Muscle of leg (tissue), 11 donors: ENCODE measurements around the gene TRPM7. TPM values are rescaled to one million over a fixed set of nuclear protein-coding genes. Genes with fewer than 3 reads are reported as not detected.
"Not testable (repeated sequence)": the region's sequence is repeated elsewhere in the genome, so short reads cannot be mapped to it uniquely, and the experiment has no call there.

Experiments
- DNase-seq: peaks from one replicate; pipeline ENCODE4 v3.0.0; 2013
- H3K27ac ChIP-seq: one replicate; pipeline ENCODE4 v1.5.1; 2013; ENCODE audit warnings: mild to moderate bottlenecking, low read length, control low read depth
- H3K27me3 ChIP-seq: one replicate; pipeline ENCODE4 v1.6.1; 2013; ENCODE audit warnings: low read length; ENCODE audit not compliant: control insufficient read depth, insufficient read depth
- H3K36me3 ChIP-seq: one replicate; pipeline ENCODE4 v1.6.1; 2013; ENCODE audit warnings: low read length; ENCODE audit not compliant: control insufficient read depth, insufficient read depth
- H3K4me1 ChIP-seq: one replicate; pipeline ENCODE4 v1.6.1; 2013; ENCODE audit warnings: low read length; ENCODE audit not compliant: control insufficient read depth, insufficient read depth
- H3K4me3 ChIP-seq: one replicate; pipeline ENCODE4 v1.5.1; 2013; ENCODE audit warnings: low read length, control low read depth
- H3K9me3 ChIP-seq: replicated peaks from 2 replicates; pipeline ENCODE4 v1.6.1; 2013; ENCODE audit warnings: low read depth, low read length; ENCODE audit not compliant: control insufficient read depth
- WGBS: methylation state at CpG from one replicate; pipeline ENCODE4 v1.1.5; 2013; ENCODE audit warnings: missing lambda C conversion rate; ENCODE audit not compliant: insufficient coverage; 5-methylcytosine and 5-hydroxymethylcytosine counted together
- polyA plus RNA-seq, 8 donors: library from polyadenylated mRNA; unstranded; fragments of 120-200 nt; gene quantifications; one replicate each; pipeline versions ENCODE4 v1.2.1 to v1.2.3, GENCODE V29; 2013; ENCODE audit warnings: inconsistent platforms in 1 of 8, low replicate concordance in 1 of 8; ENCODE audit not compliant: insufficient read length in 8 of 8, insufficient read depth in 1 of 8
- total RNA-seq: library from RNA; stranded (reverse); fragments of 120-200 nt; gene quantifications from one replicate; pipeline ENCODE4 v1.2.4, GENCODE V29; 2013

TRPM7 gene
- total and polyA plus RNA-seq, 9 donors = 16.1 to 29.0 (median 17.3) TPM

GRCh38 chr15:50577492-50577891 is 109.1 kb downstream of the TRPM7 start:
- no peak for DNase-seq
- H3K9me3 ChIP-seq = no peaks in the 10 kb centered on the region
- WGBS = no CpG with 5 or more reads among the region's 2 CpGs
- H3K27me3 ChIP-seq = no peaks in the 10 kb centered on the region
- no peaks in the 10 kb centered on the region for H3K4me1 ChIP-seq
- peaks cover 26% of the 10 kb centered on the region for H3K36me3 ChIP-seq
- H3K4me3 ChIP-seq = no peak overlapping the region
- no peak overlapping the region for H3K27ac ChIP-seq

GRCh38 chr15:50576166-50576565 is 110.4 kb downstream of the TRPM7 start:
- Histone ChIP-seq H3K4me3 (no peak overlapping the region), H3K4me1 (no peaks in the 10 kb centered on the region), H3K27ac (no peak overlapping the region), H3K36me3 (peaks cover 31% of the 10 kb centered on the region), H3K9me3 (no peaks in the 10 kb centered on the region), H3K27me3 (no peaks in the 10 kb centered on the region)
- no peak for DNase-seq
- WGBS = no CpG with 5 or more reads among the region's 1 CpG

GRCh38 chr15:50573842-50574241 is 112.8 kb downstream of the TRPM7 start:
- peaks cover 26% of the 10 kb centered on the region for H3K36me3 ChIP-seq
- not testable (repeated sequence) for H3K4me3 ChIP-seq, DNase-seq, H3K27me3 ChIP-seq, H3K27ac ChIP-seq, H3K4me1 ChIP-seq, H3K9me3 ChIP-seq
- 96% methylated on average over 4 of the region's 5 CpGs for WGBS

DNA sequence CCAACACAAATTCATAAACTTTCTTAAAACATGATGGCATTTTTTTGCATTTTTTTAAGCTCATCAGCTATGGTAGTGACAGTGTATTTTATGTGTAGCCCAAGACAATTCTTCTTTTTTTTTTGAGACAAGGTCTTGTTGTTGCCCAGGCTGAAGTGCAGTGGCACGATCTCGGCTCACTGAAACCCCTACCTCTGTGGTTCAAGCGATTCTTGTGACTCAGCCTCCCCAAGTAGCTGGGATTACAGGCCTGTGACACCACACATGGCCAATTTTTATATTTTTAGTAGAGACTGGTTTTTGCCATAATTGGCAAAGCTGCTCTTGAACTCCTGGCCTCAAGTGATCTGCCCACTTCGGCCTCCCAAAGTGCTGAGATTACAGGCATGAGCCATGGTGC is 122.8 kb downstream of the TRPM7 start:
- 100% methylated on average over 4 of the region's 4 CpGs for WGBS
- Histone ChIP-seq H3K9me3 (no peaks in the 10 kb centered on the region), H3K4me3 (no peak overlapping the region), H3K27me3 (no peaks in the 10 kb centered on the region), H3K27ac (no peak overlapping the region), H3K4me1 (no peaks in the 10 kb centered on the region), H3K36me3 (peaks cover 22% of the 10 kb centered on the region)
- DNase-seq = no peak

- DNase-seq = no peak
- Histone ChIP-seq H3K4me3 (no peak overlapping the region), H3K27ac (no peak overlapping the region), H3K36me3 (peaks cover 25% of the 10 kb centered on the region), H3K9me3 (no peaks in the 10 kb centered on the region), H3K4me1 (no peaks in the 10 kb centered on the region), H3K27me3 (no peaks in the 10 kb centered on the region)
- 80% methylated on average over 2 of the region's 4 CpGs for WGBS
These were observed 123.6 kb downstream of the TRPM7 start for GRCh38 chr15:50562735-50563640.

- Histone ChIP-seq H3K4me1 (no peaks in the 10 kb centered on the region), H3K9me3 (no peaks in the 10 kb centered on the region), H3K27me3 (no peaks in the 10 kb centered on the region), H3K36me3 (peaks cover 14% of the 10 kb centered on the region), H3K27ac (no peak overlapping the region), H3K4me3 (no peak overlapping the region)
- DNase-seq = no peak
- no CpG with 5 or more reads among the region's 2 CpGs for WGBS
These were observed 128.6 kb downstream of the TRPM7 start for GRCh38 chr15:50558012-50558411.

DNA sequence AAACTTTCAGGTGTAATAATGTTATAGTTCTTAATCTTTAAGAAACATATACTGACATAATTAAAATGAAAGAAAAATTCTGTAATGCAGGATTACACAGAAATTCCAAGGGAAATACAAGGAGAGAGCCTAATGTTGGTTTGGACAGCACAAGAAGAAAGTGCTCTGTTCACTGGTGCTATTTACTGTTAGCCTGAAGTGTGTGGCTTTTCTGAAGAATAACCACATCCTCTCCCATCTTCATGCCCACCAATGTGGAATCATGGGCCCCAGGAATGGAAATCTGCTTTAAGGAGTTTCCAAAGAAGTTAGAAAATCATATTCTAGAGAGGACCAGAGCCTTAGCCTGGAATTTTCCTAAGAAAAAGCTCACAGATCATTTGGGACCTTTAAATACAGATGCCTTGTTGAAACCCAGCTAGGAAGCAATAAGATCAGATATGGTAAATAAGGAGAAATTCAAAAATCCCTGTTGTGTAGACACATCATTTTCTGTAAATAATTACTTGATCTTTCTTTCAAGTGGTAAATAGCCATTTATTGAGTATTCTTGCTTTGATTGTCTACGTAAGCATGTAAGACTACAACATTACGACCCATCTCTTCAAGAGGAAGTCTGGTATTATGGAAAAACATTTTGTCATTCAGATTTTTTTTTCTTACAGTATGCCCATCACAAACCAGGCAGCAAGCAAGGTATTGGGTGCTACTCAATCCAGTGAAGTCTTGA is 129.8 kb downstream of the TRPM7 start:
- no CpG with 5 or more reads among the region's 2 CpGs for WGBS
- Histone ChIP-seq H3K27me3 (no peaks in the 10 kb centered on the region), H3K27ac (no peak overlapping the region), H3K4me3 (no peak overlapping the region), H3K36me3 (peaks cover 6% of the 10 kb centered on the region), H3K4me1 (no peaks in the 10 kb centered on the region), H3K9me3 (no peaks in the 10 kb centered on the region)
- DNase-seq = no peak

- H3K27ac ChIP-seq = no peak overlapping the region
- no peak overlapping the region for H3K4me3 ChIP-seq
- H3K36me3 ChIP-seq = no peaks in the 10 kb centered on the region
- H3K27me3 ChIP-seq = no peaks in the 10 kb centered on the region
- no CpG with 5 or more reads among the region's 4 CpGs for WGBS
- no peaks in the 10 kb centered on the region for H3K9me3 ChIP-seq
- no peak for DNase-seq
- H3K4me1 ChIP-seq = no peaks in the 10 kb centered on the region
These were observed 134.4 kb downstream of the TRPM7 start for GRCh38 chr15:50552238-50552637.

- WGBS = 82% methylated on average over 5 of the region's 7 CpGs
- no peaks in the 10 kb centered on the region for H3K9me3 ChIP-seq
- no peak overlapping the region for H3K27ac ChIP-seq
- DNase-seq = no peak
- no peaks in the 10 kb centered on the region for H3K36me3 ChIP-seq
- H3K4me1 ChIP-seq = no peaks in the 10 kb centered on the region
- no peaks in the 10 kb centered on the region for H3K27me3 ChIP-seq
- H3K4me3 ChIP-seq = no peak overlapping the region
These were observed 137.3 kb downstream of the TRPM7 start for GRCh38 chr15:50549326-50549725.

GRCh38 chr15:50546566-50546965 is 140.0 kb downstream of the TRPM7 start, which contains the start of gene USP50:
Gene USP50 (minus strand): TSS chr15:50546666. CDS start chr15:50546525, 141 bp downstream.
- DNase-seq = no peak
- Histone ChIP-seq H3K4me1 (no peaks in the 10 kb centered on the region), H3K27me3 (no peaks in the 10 kb centered on the region), H3K27ac (no peak within 1 kb of the TSS), H3K36me3 (no peaks in the 10 kb centered on the region), H3K9me3 (no peaks in the 10 kb centered on the region), H3K4me3 (no peak within 1 kb of the TSS)
- WGBS = 90% methylated on average over 2 of the region's 5 CpGs
